GM18861 (cell line): Measurements from ENCODE around the gene BBIP1.
"Not testable (repeated sequence)": the region's sequence is repeated elsewhere in the genome, so short reads cannot be mapped to it uniquely, and the experiment has no call there.

Source experiments
- ATAC-seq: cut with Tn5 transposase; IDR thresholded peaks from one replicate; pipeline ENCODE4 v1.9.1; 2021; ENCODE audit not compliant: unreplicated experiment

BBIP1 gene

GRCh38 chr10:110923856-110924493 is 5.0 kb upstream of the BBIP1 start:
- peak; percentile 28 for ATAC-seq

DNA sequence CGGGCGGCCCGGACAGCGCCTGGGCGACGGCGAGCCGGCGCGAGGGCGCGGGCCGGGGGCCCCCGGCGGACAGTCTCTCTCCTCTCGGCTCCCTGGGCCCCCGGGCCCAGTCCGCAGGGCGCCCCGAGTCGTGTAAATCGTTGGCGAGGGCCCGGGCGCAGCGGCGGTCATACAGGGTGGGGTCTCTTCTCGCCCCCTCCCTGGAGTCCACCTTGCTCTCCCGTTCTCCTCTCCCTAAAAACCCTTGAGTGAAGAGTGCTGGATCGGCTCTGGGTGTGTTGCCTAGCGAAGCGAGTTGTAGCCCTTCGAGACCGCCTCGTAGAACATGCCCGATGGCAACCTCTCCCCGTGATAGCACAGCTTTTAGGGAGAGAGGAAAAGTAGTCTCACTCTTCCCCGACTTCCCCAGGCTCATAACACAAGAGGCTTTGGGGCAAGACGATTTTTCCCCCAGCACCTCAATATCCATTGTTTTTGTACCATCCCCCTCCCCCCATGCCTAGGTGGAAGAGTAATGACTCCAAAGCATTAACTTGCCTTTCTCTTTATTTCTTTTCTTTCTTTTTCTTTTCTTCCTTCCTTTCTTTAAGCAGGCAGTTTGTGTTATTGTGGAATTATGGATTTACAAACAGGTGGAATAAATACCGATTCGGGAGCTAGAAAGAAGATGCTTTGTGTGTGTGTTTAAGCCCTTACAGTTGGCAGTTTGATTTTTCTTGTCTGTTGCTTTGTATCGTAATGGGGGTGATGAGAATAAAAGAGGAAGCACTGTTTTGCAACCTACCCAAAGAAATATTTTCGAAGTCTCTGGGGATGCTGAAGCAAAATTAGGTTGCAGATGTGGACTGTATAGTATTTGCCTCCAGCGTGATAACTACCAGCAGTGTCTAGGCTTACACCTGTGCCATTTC is 1.2 kb upstream of the BBIP1 start:
- peak; percentile 34 for ATAC-seq

DNA sequence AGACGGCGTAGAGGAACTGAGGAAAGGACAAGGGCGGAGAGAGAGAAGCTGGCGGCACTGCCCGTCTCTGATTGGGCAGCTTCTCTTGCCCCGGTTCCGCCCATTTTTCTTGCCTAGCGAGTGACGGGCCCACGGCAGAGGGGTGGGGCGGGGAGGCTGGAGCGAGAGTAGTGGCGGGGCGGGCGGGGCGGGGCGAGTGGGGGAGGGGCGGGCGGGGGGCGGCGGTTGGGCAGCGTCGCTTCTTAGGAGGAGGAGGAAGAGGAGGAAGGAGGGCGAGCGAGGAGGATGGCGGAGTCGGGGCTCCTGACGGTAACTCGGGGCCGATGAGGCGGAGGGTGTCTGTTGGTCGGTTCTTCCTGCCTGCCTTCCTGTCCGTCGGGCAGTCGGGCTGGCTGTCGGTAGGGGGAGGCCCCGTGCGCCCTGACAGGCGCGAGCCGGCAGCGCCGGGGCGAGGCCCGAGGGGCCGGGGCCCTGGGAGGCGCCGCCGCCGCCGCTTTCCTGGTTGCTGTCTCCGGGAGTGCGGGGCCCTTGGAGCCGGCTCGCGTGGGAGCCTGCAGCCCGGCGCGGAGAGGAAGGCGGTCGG is 460 bp upstream of the BBIP1 start, which contains the start of gene SHOC2:
SHOC2 (plus strand) TSS at position 256 of the 583 bp plus-strand sequence. CDS start 44,755 bp downstream, outside the sequence.
- peak; percentile 2 for ATAC-seq

DNA sequence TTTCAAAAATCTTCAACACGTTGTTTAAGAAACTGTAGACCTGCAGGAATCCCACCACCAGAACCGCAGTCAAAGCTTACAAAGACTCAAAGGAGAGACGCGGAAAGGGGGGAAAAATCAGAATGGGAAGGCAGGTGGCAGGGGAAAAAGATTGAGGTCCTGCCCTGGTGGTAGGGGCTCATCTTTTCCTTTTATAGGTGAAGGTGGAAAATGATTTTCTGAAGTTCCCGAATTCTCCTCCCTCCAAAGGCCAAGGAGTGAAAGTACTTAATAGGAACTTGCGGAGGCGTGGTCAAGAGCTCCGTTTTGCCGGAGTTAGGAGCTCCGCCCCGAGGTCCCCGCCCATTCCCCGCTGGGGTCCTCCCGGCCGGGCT is 724 bp downstream of the BBIP1 start:
- no peak for ATAC-seq

GRCh38 chr10:110916554-110917346 is 2.2 kb downstream of the BBIP1 start:
- ATAC-seq, result no peak

- ATAC-seq, result not testable (repeated sequence)
Measured at GRCh38 chr10:110915600-110915999, 3.4 kb downstream of the BBIP1 start.

GRCh38 chr10:110915035-110915434 is 3.9 kb downstream of the BBIP1 start:
- no peak for ATAC-seq

DNA sequence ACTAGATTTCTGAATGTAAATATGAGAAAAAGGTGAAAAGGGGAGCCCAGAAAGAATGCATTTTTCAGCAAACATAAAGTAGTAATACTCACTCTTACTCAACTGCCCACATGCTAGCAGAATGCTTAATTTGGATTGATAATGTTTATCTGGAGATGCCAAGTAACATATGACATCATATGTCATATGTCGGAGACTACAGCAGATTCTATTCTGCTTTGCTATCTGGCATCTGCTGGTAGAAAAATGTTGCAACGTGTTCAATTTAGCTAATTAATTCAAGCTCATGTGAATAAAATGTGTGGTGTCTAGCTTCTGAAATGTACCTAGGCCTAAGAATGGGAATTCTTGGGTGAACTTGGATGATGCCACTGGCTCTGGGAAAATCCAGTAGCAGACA is 4.5 kb downstream of the BBIP1 start:
- no peak for ATAC-seq

- ATAC-seq, result no peak
Measured at GRCh38 chr10:110912374-110912773, 6.6 kb downstream of the BBIP1 start.

DNA sequence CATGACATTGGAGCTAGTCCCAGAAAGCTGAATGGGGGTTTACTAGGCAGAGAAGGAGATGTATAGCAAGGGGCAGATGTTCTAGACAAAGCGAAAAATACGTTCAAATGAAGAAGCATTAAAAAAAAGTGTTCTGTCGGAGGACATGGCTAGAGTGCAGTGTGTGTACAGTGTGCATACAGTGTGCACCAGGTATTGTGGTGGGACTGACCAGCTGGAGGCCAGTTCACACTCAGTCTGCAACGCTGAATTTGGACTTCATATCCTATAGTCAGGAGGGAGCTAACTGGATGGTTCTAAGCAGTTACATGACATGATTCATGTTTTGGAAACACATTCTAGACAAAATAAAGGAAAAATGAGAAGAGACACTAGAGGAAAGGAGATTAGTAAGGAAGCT is 8.8 kb downstream of the BBIP1 start:
- ATAC-seq, result no peak

- ATAC-seq, result no peak
Measured at GRCh38 chr10:110903280-110904278, 15.4 kb downstream of the BBIP1 start.

DNA sequence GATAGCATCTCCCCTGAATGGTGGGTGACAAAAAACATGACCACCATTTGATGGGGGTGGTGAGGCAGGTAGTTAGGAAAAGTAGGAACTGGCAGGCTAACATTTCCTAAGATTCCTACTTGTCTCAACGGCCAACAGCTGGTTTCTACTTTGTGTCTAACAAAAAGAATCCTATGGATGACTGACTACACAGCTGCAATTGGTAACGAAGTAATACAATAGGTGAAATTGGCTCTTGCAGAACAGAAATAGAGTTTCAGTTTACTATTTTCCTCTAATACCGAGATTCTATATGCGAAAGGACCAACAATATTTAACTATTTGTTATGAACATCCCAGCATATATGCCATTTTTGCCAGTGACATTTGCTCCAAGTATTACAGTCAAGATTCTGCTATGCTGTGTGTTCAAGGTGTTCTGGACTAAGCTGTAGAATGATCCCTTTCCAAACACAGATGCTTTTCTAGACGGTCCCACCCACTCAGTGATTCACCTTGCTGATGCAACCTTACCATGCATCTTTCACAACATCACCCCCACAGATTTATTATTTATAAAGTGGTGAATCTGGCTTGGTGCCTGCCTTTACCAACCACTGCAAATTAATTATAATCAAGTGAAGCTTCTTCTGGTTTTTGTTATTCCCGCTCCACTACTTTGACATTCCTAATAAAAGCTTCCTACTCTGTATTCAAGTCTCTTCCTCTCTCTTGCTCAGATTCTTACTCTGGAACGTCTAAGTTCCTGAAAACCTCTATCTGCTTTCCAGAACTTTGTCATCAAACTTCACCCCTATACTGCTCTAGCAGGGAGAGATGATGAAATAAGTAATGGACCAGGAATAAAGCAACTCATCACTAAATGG is 16.8 kb downstream of the BBIP1 start:
- no peak for ATAC-seq

GRCh38 chr10:110900983-110901382 is 18.0 kb downstream of the BBIP1 start:
- no peak for ATAC-seq

- no peak for ATAC-seq
Measured at GRCh38 chr10:110898391-110898790, 20.6 kb downstream of the BBIP1 start.

GRCh38 chr10:110897184-110897583 is 21.8 kb downstream of the BBIP1 start:
- ATAC-seq, result no peak

DNA sequence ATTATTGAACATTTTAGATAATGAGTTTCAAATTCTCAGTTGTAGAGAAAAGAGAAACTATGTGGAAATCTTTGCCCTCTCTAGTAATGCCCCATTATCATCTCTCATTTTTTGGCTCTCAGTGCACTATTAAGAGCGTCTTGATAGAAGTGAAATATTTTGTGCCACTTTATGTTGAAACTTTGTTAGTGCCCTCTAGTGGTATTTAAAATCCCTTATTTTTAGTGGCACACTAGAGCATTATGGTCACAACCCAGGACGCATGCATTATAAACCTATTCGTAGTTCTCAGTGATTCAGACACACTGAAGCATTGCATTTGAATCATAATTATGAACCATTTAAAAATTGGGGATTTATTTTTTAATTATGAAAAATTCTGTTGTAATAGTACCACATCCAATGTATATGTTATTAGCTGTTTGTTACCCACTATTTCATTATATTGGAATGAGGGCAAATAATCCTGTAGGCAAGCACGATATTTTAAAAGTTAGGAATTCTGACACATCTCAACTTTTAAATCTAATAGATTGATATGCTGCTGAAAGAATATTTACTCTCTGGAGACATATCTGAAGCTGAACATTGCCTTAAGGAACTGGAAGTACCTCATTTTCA is 25.3 kb downstream of the BBIP1 start:
- peak; percentile 70 for ATAC-seq

DNA sequence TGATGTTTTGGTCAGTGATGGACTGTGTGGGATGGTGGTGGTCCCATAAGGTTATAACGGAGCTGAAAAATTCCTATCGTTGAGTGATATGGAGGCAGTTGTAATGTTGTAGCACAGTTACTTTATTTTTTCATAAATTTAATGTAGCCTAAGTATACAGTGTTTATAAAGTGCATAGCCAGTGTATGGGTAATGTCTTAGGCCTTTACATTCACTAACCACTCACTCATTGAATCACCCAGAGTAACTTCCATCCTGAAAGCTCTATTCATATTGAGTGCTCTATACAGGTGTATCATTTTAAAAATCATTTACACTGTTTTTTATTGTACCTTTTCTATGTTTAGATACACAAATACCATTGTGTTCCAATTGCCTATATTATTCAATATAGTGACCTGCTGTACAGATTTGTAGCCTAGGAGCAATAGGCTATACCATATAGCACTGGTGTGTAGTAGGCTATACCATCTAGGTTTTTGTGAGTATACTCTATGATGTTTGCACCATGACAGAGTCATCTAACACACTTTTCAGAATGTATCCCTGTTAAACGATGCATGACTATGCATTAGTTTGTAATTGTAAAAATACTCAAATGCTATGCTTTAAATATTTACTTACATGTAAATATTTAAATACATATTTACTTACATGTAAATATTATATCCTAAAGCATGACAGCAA is 26.2 kb downstream of the BBIP1 start:
- no peak for ATAC-seq

DNA sequence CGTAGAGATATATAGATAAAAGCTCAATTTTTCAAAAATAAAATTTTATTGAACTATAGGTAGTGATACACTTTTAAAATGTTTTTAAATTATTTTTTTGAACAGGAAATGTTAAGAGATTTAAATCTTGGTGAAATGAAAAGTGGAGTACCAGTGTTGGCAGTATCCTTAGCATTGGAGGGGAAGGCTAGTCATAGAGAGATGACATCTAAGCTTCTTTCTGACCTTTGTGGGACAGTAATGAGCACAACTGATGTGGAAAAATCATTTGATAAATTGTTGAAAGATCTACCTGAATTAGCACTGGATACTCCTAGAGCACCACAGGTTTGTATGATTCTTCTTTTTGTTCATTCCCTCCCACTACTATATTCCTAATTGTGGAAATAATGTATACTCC is 31.4 kb downstream of the BBIP1 start:
- ATAC-seq, result no peak
